HEK293 (cell line): ENCODE results near the gene SLC51B.

ENCODE experiments used
- CTCF ChIP-seq: fragments of 450-650 bp; formaldehyde crosslinking; IDR thresholded peaks from 2 replicates; pipeline ENCODE4 v1.5.1; 2016; ENCODE audit warnings: missing biosample characterization, missing genetic modification characterization
- SETDB1 ChIP-seq: IDR thresholded peaks from one replicate; pipeline ENCODE4 v1.6.1; 2017; ENCODE audit warnings: mild to moderate bottlenecking, low read length, moderate library complexity, mixed read lengths; ENCODE audit not compliant: insufficient read length
- YY1 ChIP-seq: fragments of 450-650 bp; formaldehyde crosslinking; IDR thresholded peaks from 2 replicates; pipeline ENCODE4 v1.5.1; 2018; ENCODE audit warnings: missing biosample characterization, missing genetic modification characterization
- ZNF133 ChIP-seq: fragments of 450-650 bp; formaldehyde crosslinking; IDR thresholded peaks from 2 replicates; pipeline ENCODE4 v1.5.1; 2016; ENCODE audit warnings: missing biosample characterization, missing genetic modification characterization
- ZNF362 ChIP-seq: fragments of 450-650 bp; formaldehyde crosslinking; IDR thresholded peaks from 2 replicates; pipeline ENCODE4 v1.5.1; 2016; ENCODE audit warnings: missing biosample characterization, missing genetic modification characterization
- ZNF561 ChIP-seq: fragments of 450-650 bp; IDR thresholded peaks from 2 replicates; pipeline ENCODE4 v1.5.1; 2018; ENCODE audit warnings: missing biosample characterization, missing genetic modification characterization, borderline replicate concordance
- TF ChIP-seq, protein P1 (sequence below): fragments of 450-650 bp; formaldehyde crosslinking; IDR thresholded peaks from 2 replicates; pipeline ENCODE4 v1.5.1; 2016; ENCODE audit warnings: missing biosample characterization, missing genetic modification characterization, low read depth
- TF ChIP-seq, protein P2 (sequence below): fragments of 450-650 bp; formaldehyde crosslinking; conservative IDR thresholded peaks from 2 replicates; pipeline ENCODE4 v1.5.1; 2016; ENCODE audit warnings: low read depth, missing biosample characterization, missing genetic modification characterization

GRCh38 chr15:65101891-65102708, 56.9 kb downstream of the SLC51B start:
- no peak for TF ChIP-seq ZNF133 (tag by site-specific recombination)
- TF ChIP-seq ZNF561: no peak
- TF ChIP-seq, protein P1, sequence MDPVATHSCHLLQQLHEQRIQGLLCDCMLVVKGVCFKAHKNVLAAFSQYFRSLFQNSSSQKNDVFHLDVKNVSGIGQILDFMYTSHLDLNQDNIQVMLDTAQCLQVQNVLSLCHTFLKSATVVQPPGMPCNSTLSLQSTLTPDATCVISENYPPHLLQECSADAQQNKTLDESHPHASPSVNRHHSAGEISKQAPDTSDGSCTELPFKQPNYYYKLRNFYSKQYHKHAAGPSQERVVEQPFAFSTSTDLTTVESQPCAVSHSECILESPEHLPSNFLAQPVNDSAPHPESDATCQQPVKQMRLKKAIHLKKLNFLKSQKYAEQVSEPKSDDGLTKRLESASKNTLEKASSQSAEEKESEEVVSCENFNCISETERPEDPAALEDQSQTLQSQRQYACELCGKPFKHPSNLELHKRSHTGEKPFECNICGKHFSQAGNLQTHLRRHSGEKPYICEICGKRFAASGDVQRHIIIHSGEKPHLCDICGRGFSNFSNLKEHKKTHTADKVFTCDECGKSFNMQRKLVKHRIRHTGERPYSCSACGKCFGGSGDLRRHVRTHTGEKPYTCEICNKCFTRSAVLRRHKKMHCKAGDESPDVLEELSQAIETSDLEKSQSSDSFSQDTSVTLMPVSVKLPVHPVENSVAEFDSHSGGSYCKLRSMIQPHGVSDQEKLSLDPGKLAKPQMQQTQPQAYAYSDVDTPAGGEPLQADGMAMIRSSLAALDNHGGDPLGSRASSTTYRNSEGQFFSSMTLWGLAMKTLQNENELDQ (tag by site-specific recombination): no peak
- TF ChIP-seq YY1 (tag by site-specific recombination): no peak
- TF ChIP-seq, protein P2, sequence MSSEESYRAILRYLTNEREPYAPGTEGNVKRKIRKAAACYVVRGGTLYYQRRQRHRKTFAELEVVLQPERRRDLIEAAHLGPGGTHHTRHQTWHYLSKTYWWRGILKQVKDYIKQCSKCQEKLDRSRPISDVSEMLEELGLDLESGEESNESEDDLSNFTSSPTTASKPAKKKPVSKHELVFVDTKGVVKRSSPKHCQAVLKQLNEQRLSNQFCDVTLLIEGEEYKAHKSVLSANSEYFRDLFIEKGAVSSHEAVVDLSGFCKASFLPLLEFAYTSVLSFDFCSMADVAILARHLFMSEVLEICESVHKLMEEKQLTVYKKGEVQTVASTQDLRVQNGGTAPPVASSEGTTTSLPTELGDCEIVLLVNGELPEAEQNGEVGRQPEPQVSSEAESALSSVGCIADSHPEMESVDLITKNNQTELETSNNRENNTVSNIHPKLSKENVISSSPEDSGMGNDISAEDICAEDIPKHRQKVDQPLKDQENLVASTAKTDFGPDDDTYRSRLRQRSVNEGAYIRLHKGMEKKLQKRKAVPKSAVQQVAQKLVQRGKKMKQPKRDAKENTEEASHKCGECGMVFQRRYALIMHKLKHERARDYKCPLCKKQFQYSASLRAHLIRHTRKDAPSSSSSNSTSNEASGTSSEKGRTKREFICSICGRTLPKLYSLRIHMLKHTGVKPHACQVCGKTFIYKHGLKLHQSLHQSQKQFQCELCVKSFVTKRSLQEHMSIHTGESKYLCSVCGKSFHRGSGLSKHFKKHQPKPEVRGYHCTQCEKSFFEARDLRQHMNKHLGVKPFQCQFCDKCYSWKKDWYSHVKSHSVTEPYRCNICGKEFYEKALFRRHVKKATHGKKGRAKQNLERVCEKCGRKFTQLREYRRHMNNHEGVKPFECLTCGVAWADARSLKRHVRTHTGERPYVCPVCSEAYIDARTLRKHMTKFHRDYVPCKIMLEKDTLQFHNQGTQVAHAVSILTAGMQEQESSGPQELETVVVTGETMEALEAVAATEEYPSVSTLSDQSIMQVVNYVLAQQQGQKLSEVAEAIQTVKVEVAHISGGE (tag by site-specific recombination): no peak
- no peak for TF ChIP-seq SETDB1
- TF ChIP-seq CTCF (tag by site-specific recombination): no peak
- no peak for TF ChIP-seq ZNF362 (tag by site-specific recombination)
